Measurements from ENCODE around the gene RCSD1.

RCSD1 gene

DNA sequence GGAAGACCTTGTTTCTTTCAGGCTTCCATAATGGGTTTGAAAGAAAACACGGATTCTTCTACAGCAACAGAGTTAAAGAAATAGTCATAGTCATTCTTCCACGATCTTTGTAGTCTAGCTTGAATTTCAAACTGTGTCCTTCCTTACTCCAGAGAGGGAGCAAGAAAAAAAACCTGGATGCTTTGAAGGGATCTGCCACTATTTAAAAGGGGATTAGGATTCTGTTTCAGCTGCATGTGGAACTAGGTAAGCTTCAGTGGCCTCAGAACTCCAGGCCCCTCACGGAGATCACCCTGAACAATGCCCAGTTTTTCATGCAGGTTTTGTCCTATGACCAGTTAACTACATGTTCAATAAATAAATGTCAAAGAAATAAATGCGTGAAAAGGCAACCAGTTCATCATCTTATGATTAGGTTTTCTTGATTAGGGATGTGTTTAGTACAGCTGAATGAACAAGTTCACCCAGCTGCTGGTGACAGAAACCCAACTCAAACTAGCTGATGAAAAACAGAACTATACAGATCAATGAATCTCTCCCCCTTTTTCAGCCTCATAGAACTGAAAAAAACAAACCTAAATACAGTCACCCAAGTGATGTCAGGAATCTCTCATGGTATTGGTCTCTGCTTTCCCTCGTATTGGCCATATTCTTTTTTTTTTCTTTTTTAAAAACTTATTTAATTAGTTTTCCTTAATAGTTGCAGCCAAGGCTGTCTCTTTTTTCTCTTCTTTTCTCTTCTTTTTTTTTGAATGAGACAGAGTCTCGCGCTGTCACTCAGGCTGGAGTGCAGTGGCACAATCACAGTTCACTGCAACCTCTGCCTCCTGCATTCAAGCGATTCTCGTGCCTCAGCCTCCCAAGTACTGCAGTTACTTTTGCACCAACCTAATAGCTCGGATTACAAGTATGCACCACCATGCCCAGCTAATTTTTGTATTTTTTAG is 77.2 kb downstream of the RCSD1 start:
- 93% methylated on average over 7 of the region's 10 CpGs for WGBS

DNA sequence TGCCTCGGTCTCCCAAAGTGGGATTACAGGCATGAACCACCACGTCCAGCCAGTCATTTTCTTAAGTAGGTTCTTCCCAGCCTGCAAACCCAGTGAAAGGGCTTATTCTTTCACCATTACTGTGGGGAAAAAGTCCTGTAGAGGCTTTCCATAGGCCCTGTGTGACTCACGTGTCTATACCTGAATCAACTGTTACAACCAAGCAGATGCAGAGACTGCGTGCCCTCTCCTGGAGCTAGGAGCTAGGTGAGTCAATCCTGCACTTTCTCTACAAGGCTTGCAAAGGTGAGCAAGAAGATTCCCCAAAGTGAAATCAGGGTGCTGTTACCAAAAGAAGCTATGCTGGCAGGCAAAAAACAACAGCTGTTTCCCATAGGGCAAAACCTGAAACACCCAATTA is 77.9 kb downstream of the RCSD1 start:
- H2BK12ac ChIP-seq (ENCODE audit: low read length in 2 of 2): no peak overlapping the region
- H3K14ac ChIP-seq (ENCODE audit: low read length in 2 of 2): no peak overlapping the region
- H3K27ac ChIP-seq (ENCODE audit: low read length, poor library complexity, severe bottlenecking): no peak overlapping the region
- 83% methylated on average over 4 of the region's 4 CpGs for WGBS
- H2BK15ac ChIP-seq (ENCODE audit: low read depth, poor library complexity, severe bottlenecking): no peak overlapping the region
- H4K91ac ChIP-seq (ENCODE audit: low read length): no peak overlapping the region
- peaks cover 2% of the 10 kb centered on the region for H3K4me1 ChIP-seq (ENCODE audit: control insufficient read depth, insufficient read depth, low read depth, low read length)
- H3K23ac ChIP-seq (ENCODE audit: low read length in 2 of 2): no peak overlapping the region
- H3K36me3 ChIP-seq (ENCODE audit: control insufficient read depth in 1 of 2, insufficient read depth in 2 of 2, low read depth in 1 of 2, low read length in 2 of 2): no peaks in the 10 kb centered on the region
- H3K9ac ChIP-seq (ENCODE audit: low read length): no peak overlapping the region
- H3K79me1 ChIP-seq (replicated peaks; ENCODE audit: low read length, poor library complexity, severe bottlenecking): no peaks in the 10 kb centered on the region
- no peak overlapping the region for H3K4me3 ChIP-seq (ENCODE audit: insufficient read depth in 1 of 2, low read depth in 1 of 2, low read length in 2 of 2)
- no peak overlapping the region for H3K4me2 ChIP-seq (ENCODE audit: low read length, poor library complexity, severe bottlenecking)
- no peak overlapping the region for H3K4ac ChIP-seq (ENCODE audit: low read depth in 1 of 2, low read length in 2 of 2)
- no peaks in the 10 kb centered on the region for H3K9me3 ChIP-seq (ENCODE audit: control insufficient read depth, low read length)
- no peak overlapping the region for H3K18ac ChIP-seq (ENCODE audit: low read depth in 1 of 2, low read length in 2 of 2)
- H2BK5ac ChIP-seq (ENCODE audit: low read depth, low read length, poor library complexity, severe bottlenecking): no peak overlapping the region
- H3K27me3 ChIP-seq (ENCODE audit: control insufficient read depth in 1 of 2, insufficient read depth in 1 of 2, low read length in 2 of 2): peaks cover 14 to 16% of the 10 kb centered on the region in 2 experiments
- H2AK5ac ChIP-seq (ENCODE audit: low read length, severe bottlenecking): no peak overlapping the region
- DNase-seq: no peak
- H2BK120ac ChIP-seq (ENCODE audit: low read depth, low read length): no peak overlapping the region
- H4K8ac ChIP-seq (ENCODE audit: low read length): no peak overlapping the region
- no peak overlapping the region for H2AFZ ChIP-seq (ENCODE audit: low read depth, low read length)

More for the DNA sequence above, 77.2 kb downstream of the RCSD1 start:
- Histone ChIP-seq H2BK12ac (ENCODE audit: low read length in 2 of 2) (no peak overlapping the region), H3K27me3 (ENCODE audit: control insufficient read depth in 1 of 2, insufficient read depth in 1 of 2, low read length in 2 of 2) (peaks cover 15 to 18% of the 10 kb centered on the region in 2 experiments), H2AFZ (ENCODE audit: low read depth, low read length) (no peak overlapping the region), H2BK120ac (ENCODE audit: low read depth, low read length) (no peak overlapping the region), H3K79me1 (replicated peaks; ENCODE audit: low read length, poor library complexity, severe bottlenecking) (no peaks in the 10 kb centered on the region), H3K4me1 (ENCODE audit: control insufficient read depth, insufficient read depth, low read depth, low read length) (peaks cover 2% of the 10 kb centered on the region), H2AK5ac (ENCODE audit: low read length, severe bottlenecking) (no peak overlapping the region), H4K91ac (ENCODE audit: low read length) (no peak overlapping the region), H3K9ac (ENCODE audit: low read length) (no peak overlapping the region), H3K18ac (ENCODE audit: low read depth in 1 of 2, low read length in 2 of 2) (no peak overlapping the region), H2BK15ac (ENCODE audit: low read depth, poor library complexity, severe bottlenecking) (no peak overlapping the region), H3K23ac (ENCODE audit: low read length in 2 of 2) (no peak overlapping the region), H3K36me3 (ENCODE audit: control insufficient read depth in 1 of 2, insufficient read depth in 2 of 2, low read depth in 1 of 2, low read length in 2 of 2) (no peaks in the 10 kb centered on the region), H3K9me3 (ENCODE audit: control insufficient read depth, low read length) (no peaks in the 10 kb centered on the region), H3K14ac (ENCODE audit: low read length in 2 of 2) (no peak overlapping the region), H4K8ac (ENCODE audit: low read length) (no peak overlapping the region), H2BK5ac (ENCODE audit: low read depth, low read length, poor library complexity, severe bottlenecking) (no peak overlapping the region), H3K4me3 (ENCODE audit: insufficient read depth in 1 of 2, low read depth in 1 of 2, low read length in 2 of 2) (no peak overlapping the region), H3K27ac (ENCODE audit: low read length, poor library complexity, severe bottlenecking) (no peak overlapping the region), H3K4me2 (ENCODE audit: low read length, poor library complexity, severe bottlenecking) (no peak overlapping the region), H3K4ac (ENCODE audit: low read depth in 1 of 2, low read length in 2 of 2) (no peak overlapping the region)
- no peak for DNase-seq

DNA sequence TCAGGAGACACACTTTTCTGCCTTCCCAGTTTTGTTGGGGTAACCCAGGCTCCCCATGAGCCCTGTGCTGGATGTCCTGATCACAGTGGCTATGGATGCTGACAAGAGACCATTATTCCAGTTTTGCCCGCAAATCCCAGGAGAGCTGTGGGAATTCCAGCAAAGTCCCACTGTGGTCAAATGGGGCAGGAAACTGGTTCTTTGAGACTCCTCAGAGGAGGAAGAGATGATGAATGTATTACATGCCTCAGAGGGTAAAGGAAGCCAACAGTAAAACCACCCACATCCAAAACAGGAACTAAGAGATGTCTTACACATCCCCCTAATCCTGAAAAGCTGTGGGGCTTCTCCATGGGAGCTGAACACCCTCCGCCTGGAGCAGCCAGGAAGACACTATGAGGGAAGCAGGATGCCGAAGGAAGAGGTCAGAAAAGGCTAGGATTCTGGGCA is 78.9 kb downstream of the RCSD1 start:
- no peaks in the 10 kb centered on the region for H3K79me1 ChIP-seq (replicated peaks; ENCODE audit: low read length, poor library complexity, severe bottlenecking)
- no peak for DNase-seq
- H3K36me3 ChIP-seq (ENCODE audit: control insufficient read depth in 1 of 2, insufficient read depth in 2 of 2, low read depth in 1 of 2, low read length in 2 of 2): no peaks in the 10 kb centered on the region
- no peak overlapping the region for H3K9ac ChIP-seq (ENCODE audit: low read length)
- no peak overlapping the region for H3K14ac ChIP-seq (ENCODE audit: low read length in 2 of 2)
- H3K18ac ChIP-seq (ENCODE audit: low read depth in 1 of 2, low read length in 2 of 2): no peak overlapping the region
- H3K4ac ChIP-seq (ENCODE audit: low read depth in 1 of 2, low read length in 2 of 2): no peak overlapping the region
- H3K27ac ChIP-seq (ENCODE audit: low read length, poor library complexity, severe bottlenecking): no peak overlapping the region
- H2BK5ac ChIP-seq (ENCODE audit: low read depth, low read length, poor library complexity, severe bottlenecking): no peak overlapping the region
- H3K4me2 ChIP-seq (ENCODE audit: low read length, poor library complexity, severe bottlenecking): no peak overlapping the region
- H4K8ac ChIP-seq (ENCODE audit: low read length): no peak overlapping the region
- H3K4me1 ChIP-seq (ENCODE audit: control insufficient read depth, insufficient read depth, low read depth, low read length): peaks cover 6% of the 10 kb centered on the region
- no peak overlapping the region for H2BK15ac ChIP-seq (ENCODE audit: low read depth, poor library complexity, severe bottlenecking)
- H3K9me3 ChIP-seq (ENCODE audit: control insufficient read depth, low read length): no peaks in the 10 kb centered on the region
- WGBS: 75% methylated on average over 3 of the region's 3 CpGs
- H3K23ac ChIP-seq (ENCODE audit: low read length in 2 of 2): no peak overlapping the region
- H3K4me3 ChIP-seq (ENCODE audit: insufficient read depth in 1 of 2, low read depth in 1 of 2, low read length in 2 of 2): no peak overlapping the region
- no peak overlapping the region for H4K91ac ChIP-seq (ENCODE audit: low read length)
- no peak overlapping the region for H2AFZ ChIP-seq (ENCODE audit: low read depth, low read length)
- H2BK120ac ChIP-seq (ENCODE audit: low read depth, low read length): no peak overlapping the region
- peaks cover 4 to 10% of the 10 kb centered on the region in 2 experiments for H3K27me3 ChIP-seq (ENCODE audit: control insufficient read depth in 1 of 2, insufficient read depth in 1 of 2, low read length in 2 of 2)
- no peak overlapping the region for H2BK12ac ChIP-seq (ENCODE audit: low read length in 2 of 2)
- no peak overlapping the region for H2AK5ac ChIP-seq (ENCODE audit: low read length, severe bottlenecking)

DNA sequence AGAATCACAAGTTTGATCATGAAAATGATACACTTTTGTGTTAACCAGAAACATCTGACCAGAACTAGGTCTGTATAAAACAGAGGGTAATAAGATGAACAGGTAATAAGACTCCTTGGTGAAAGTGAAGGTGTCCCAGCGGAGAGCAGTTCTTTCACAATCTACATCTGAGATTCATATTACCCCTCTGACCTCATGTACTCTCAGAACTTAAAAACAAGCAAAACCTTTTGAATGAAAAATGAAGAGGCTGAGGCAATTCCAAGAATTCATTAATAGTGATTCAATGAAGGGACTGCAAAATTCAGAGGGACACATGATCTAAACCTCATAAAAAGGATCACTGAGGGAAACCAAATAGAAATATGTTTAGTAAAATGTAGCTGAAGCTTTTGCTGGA is 80.8 kb downstream of the RCSD1 start:
- Histone ChIP-seq H2BK15ac (ENCODE audit: low read depth, poor library complexity, severe bottlenecking) (no peak overlapping the region), H3K4me1 (ENCODE audit: control insufficient read depth, insufficient read depth, low read depth, low read length) (peaks cover 6% of the 10 kb centered on the region), H3K27ac (ENCODE audit: low read length, poor library complexity, severe bottlenecking) (no peak overlapping the region), H3K79me1 (replicated peaks; ENCODE audit: low read length, poor library complexity, severe bottlenecking) (no peaks in the 10 kb centered on the region), H3K27me3 (ENCODE audit: control insufficient read depth in 1 of 2, insufficient read depth in 1 of 2, low read length in 2 of 2) (peaks cover 0 to 10% of the 10 kb centered on the region in 2 experiments), H3K4me2 (ENCODE audit: low read length, poor library complexity, severe bottlenecking) (no peak overlapping the region), H2BK120ac (ENCODE audit: low read depth, low read length) (no peak overlapping the region), H3K23ac (ENCODE audit: low read length in 2 of 2) (no peak overlapping the region), H3K14ac (ENCODE audit: low read length in 2 of 2) (no peak overlapping the region), H2AFZ (ENCODE audit: low read depth, low read length) (no peak overlapping the region), H2AK5ac (ENCODE audit: low read length, severe bottlenecking) (no peak overlapping the region), H4K91ac (ENCODE audit: low read length) (no peak overlapping the region), H2BK5ac (ENCODE audit: low read depth, low read length, poor library complexity, severe bottlenecking) (no peak overlapping the region), H3K4me3 (ENCODE audit: insufficient read depth in 1 of 2, low read depth in 1 of 2, low read length in 2 of 2) (no peak overlapping the region), H3K9me3 (ENCODE audit: control insufficient read depth, low read length) (no peaks in the 10 kb centered on the region), H3K9ac (ENCODE audit: low read length) (no peak overlapping the region), H3K4ac (ENCODE audit: low read depth in 1 of 2, low read length in 2 of 2) (no peak overlapping the region), H3K36me3 (ENCODE audit: control insufficient read depth in 1 of 2, insufficient read depth in 2 of 2, low read depth in 1 of 2, low read length in 2 of 2) (no peaks in the 10 kb centered on the region), H3K18ac (ENCODE audit: low read depth in 1 of 2, low read length in 2 of 2) (no peak overlapping the region), H4K8ac (ENCODE audit: low read length) (no peak overlapping the region), H2BK12ac (ENCODE audit: low read length in 2 of 2) (no peak overlapping the region)
- no CpG with 5 or more reads among the region's 1 CpG for WGBS
- no peak for DNase-seq

Measured in mesenchymal stem cell (in vitro differentiated cells and primary cell).